C4-2B (cell line): ENCODE data around the gene GCNT2.

ENCODE experiments used
- H3K27ac ChIP-seq: fragments of 450-650 bp; 2 replicates; pipeline ENCODE4 v1.5.1; 2017
- ZFX ChIP-seq: fragments of 450-650 bp; IDR thresholded peaks from 2 replicates; pipeline ENCODE4 v1.6.1; 2017
- TF ChIP-seq, protein P1 (sequence below): fragments of 450-650 bp; conservative IDR thresholded peaks from 2 replicates; pipeline ENCODE4 v1.5.1; 2017; ENCODE audit warnings: mild to moderate bottlenecking

Gene GCNT2

DNA sequence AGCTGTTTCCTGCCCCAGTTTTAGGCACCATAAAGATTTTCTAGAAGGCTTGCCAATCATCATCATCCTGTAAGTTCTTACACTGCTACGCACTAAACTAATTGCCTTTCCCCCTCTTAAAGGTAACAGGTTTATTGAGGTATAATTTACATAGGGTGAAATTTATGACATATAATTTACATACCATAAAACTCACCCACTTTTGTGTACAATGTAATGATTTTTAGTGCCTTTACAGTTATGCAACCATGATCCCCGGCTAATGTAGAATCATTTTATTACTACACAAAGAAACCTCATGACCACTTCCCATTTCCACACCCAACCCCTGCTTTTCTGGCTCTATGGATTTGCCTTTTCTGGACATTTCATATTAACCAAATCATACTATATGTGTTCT lies 21.1 kb downstream of the GCNT2 start:
- H3K27ac ChIP-seq: no peak overlapping the region
- TF ChIP-seq, protein P1, sequence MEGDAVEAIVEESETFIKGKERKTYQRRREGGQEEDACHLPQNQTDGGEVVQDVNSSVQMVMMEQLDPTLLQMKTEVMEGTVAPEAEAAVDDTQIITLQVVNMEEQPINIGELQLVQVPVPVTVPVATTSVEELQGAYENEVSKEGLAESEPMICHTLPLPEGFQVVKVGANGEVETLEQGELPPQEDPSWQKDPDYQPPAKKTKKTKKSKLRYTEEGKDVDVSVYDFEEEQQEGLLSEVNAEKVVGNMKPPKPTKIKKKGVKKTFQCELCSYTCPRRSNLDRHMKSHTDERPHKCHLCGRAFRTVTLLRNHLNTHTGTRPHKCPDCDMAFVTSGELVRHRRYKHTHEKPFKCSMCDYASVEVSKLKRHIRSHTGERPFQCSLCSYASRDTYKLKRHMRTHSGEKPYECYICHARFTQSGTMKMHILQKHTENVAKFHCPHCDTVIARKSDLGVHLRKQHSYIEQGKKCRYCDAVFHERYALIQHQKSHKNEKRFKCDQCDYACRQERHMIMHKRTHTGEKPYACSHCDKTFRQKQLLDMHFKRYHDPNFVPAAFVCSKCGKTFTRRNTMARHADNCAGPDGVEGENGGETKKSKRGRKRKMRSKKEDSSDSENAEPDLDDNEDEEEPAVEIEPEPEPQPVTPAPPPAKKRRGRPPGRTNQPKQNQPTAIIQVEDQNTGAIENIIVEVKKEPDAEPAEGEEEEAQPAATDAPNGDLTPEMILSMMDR: no peak
- no peak for TF ChIP-seq ZFX

DNA sequence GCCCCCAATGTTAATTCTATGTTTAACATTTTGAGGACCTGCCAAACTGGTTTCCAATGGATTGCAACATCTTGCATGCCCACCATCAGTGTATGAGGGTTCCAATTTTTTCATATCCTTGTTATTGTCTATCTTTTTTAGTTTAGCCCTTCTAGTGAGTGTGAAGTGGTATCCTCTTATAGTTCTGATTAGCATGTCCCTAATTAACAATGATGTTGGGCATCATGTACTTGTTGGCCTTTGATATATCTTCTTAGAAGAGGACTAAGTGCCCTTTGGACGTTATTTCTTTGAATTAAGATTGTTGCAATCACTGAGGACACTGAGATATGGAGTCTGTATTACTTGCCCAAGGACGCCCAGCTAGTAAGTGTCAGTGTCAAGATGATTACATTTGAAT lies 22.3 kb downstream of the GCNT2 start:
- no peak for TF ChIP-seq ZFX
- TF ChIP-seq, protein P1: no peak

DNA sequence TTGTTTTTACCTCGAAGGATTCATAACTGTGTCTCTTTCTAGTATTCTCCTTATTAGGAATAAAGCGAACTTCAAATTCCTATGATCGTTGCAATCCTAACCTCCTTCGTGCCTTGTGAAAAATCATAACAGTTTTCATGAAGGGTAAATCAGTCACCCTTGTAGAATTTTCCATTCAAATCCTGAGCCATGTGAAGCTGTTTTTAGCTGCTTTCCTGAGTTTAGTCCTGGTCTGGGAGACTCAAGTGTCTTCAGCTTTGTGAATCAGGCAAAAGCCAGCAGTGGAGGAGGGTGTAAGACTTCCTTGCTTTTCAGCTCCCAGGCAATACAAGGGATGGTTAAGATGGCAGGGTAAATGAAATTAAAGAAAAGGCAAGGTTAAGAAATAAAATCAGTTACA lies 24.3 kb downstream of the GCNT2 start:
- TF ChIP-seq ZFX: no peak
- TF ChIP-seq, protein P1: no peak
- no peak overlapping the region for H3K27ac ChIP-seq

More for the DNA sequence above, 22.3 kb downstream of the GCNT2 start:
- no peak overlapping the region for H3K27ac ChIP-seq

DNA sequence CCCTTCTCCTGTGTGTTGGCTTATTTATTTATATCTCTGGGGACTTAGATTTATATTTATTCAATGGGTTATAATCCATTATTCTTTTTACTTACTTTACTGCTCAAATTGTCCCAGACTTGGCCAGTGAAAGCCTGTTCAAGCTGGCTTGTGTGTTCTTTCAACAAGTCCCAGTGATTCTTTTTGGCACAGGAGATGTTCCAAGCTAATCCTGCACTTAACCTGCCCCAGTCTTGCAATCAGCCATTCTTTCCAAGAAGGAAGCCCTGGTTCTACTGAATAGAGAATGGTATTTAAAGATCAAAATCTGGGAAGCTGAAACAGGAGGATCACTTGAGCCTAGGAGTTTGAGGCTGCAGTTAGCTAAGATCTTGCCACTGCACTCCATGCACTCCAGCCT lies 26.7 kb downstream of the GCNT2 start:
- no peak for TF ChIP-seq ZFX
- TF ChIP-seq, protein P1: no peak
- no peak overlapping the region for H3K27ac ChIP-seq

DNA sequence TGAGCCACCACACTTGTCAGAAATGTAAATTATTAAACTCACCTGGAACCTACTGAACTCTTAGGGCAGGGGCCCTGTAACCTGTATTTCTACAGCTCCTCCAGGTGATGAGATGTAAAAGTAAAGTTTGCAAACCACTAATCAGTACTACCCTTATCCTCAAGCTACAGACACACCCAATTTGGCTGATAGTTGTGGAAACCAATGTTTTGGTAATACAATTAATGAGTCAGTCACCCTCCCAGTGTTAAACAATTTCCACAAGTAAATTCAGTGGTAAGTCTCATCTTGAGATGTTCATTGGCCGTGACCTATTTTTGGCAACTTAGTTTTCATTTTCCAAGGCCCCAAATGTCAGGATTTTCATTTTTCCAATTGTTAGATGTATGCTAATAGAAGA lies 29.6 kb downstream of the GCNT2 start:
- no peak overlapping the region for H3K27ac ChIP-seq
- TF ChIP-seq, protein P1: no peak
- TF ChIP-seq ZFX: no peak

DNA sequence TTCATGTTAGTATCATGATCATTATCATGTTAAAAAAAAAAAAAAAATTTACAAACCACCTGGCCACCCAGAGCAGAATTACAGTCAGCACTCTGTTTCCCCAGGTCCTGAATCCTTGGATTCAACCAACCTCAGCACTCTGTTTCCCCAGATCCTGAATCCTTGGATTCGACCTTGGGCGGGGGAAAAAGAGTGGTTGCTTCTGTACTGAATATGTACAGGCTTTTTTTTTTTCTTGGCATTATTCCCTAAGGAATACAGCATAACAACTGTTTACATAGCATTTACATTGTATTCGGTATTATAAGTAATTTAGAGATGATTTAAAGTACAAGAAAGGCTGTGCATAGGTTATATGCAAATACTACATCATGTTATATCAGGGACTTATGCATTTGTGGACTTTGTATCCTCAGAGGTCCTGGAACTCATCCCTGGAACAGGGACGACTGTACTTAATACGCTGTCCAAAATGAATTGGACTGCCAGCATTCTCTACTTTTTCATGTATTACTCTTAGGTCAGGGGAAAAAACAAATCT lies 31.2 kb downstream of the GCNT2 start:
- TF ChIP-seq ZFX: no peak
- TF ChIP-seq, protein P1: no peak
- H3K27ac ChIP-seq: no peak overlapping the region

DNA sequence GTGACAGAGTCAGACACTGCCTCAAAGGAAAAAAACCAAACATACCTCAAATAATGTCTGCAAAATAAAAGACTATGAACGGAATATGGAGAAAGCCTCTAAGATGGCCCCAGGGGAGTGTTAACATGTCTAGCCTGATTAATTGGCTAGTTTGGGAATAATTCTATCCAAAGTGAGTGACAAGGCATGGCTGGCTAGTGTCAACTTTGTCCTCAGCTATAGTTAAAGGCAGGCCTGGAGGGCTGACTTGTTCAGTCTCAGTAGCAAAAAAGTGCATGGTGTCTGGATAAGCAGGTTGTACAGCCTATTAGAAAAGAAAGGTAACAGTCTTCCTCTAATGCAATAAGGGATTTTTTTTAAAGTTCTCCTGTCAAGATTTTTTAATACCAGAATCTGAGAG lies 32.7 kb downstream of the GCNT2 start:
- no peak for TF ChIP-seq ZFX
- TF ChIP-seq, protein P1: no peak
- no peak overlapping the region for H3K27ac ChIP-seq
